IMR-90 (cell line): ENCODE measurements around the gene TRAFD1. TPM values are rescaled to one million over a fixed set of nuclear protein-coding genes. Genes with fewer than 3 reads are reported as not detected.

Source experiments
- ATAC-seq: fragments of 200-7000 bp; cut with Tn5 transposase; 2 replicates; pipeline ENCODE4 v1.9.1; 2020; ENCODE audit warnings: low read depth, mild to moderate bottlenecking, moderate library complexity
- BruUV-seq: library from RNA; stranded (reverse); fragments of 400-500 nt; replicated peaks from 2 replicates; lab custom pipeline; 2021; lab: Mats Ljungman, UMichigan
- CTCF ChIA-PET: fragments of 300-600 bp; formaldehyde crosslinking; extraction: SDS; loops from one replicate; lab custom pipeline; 2021; ENCODE audit warnings: antibody characterized with exemption; lab: Yijun Ruan, JAX
- POLR2A ChIA-PET: fragments of 300-600 bp; sonication (Branson Sonifier 250); formaldehyde crosslinking; loops from one replicate; lab custom pipeline; 2022; ENCODE audit warnings: antibody characterized with exemption; ENCODE audit not compliant: unreplicated experiment; lab: Charles Lee
- DNase-seq: peaks from one replicate; pipeline ENCODE4 v3.0.0; 2013
- H2AFZ ChIP-seq: replicated peaks from 2 replicates; pipeline ENCODE3; 2013; ENCODE audit warnings: low read length, mild to moderate bottlenecking; ENCODE audit not compliant: poor library complexity
- H2AK5ac ChIP-seq: 2 replicates; pipeline ENCODE4 v1.6.1; 2013; ENCODE audit warnings: low read depth, low read length, inconsistent platforms
- H2AK9ac ChIP-seq: replicated peaks from 2 replicates; pipeline ENCODE3; 2013; ENCODE audit warnings: mild to moderate bottlenecking, low read depth, low read length, moderate library complexity; ENCODE audit not compliant: poor library complexity
- H2BK120ac ChIP-seq: 2 replicates; pipeline ENCODE4 v1.6.1; 2013; ENCODE audit warnings: low read depth, low read length, inconsistent platforms
- H2BK15ac ChIP-seq: 3 replicates; pipeline ENCODE4 v1.6.1; 2013; ENCODE audit warnings: low read depth, low read length, inconsistent platforms
- H2BK20ac ChIP-seq: 2 replicates; pipeline ENCODE4 v1.6.1; 2013; ENCODE audit warnings: low read depth, mild to moderate bottlenecking, inconsistent platforms, low read length, moderate library complexity
- H2BK5ac ChIP-seq: 2 replicates; pipeline ENCODE4 v1.6.1; 2013; ENCODE audit warnings: mild to moderate bottlenecking, low read depth, low read length, inconsistent platforms; ENCODE audit not compliant: poor library complexity, severe bottlenecking
- H3K14ac ChIP-seq: replicated peaks from 2 replicates; pipeline ENCODE4 v1.6.1; 2013; ENCODE audit warnings: low read depth, low read length, inconsistent platforms
- H3K18ac ChIP-seq: 2 replicates; pipeline ENCODE4 v1.6.1; 2013; ENCODE audit warnings: low read depth, low read length, control low read depth
- H3K23ac ChIP-seq: 2 replicates; pipeline ENCODE4 v1.6.1; 2013; ENCODE audit warnings: low read depth, low read length, inconsistent platforms
- H3K27ac ChIP-seq: 2 replicates; pipeline ENCODE4 v1.5.1; 2013; ENCODE audit warnings: mild to moderate bottlenecking, control low read depth, low read length; ENCODE audit not compliant: insufficient read depth
- H3K27me3 ChIP-seq: 2 replicates; pipeline ENCODE4 v1.6.1; 2013; ENCODE audit warnings: low read length; ENCODE audit not compliant: control insufficient read depth, insufficient read depth
- H3K36me3 ChIP-seq: 2 replicates; pipeline ENCODE4 v1.6.1; 2013; ENCODE audit warnings: low read length, mixed read lengths; ENCODE audit not compliant: control insufficient read depth, insufficient read depth
- H3K4ac ChIP-seq: 2 replicates; pipeline ENCODE4 v1.6.1; 2013; ENCODE audit warnings: low read depth, low read length, inconsistent platforms
- H3K4me1 ChIP-seq: 2 replicates; pipeline ENCODE4 v1.6.1; 2013; ENCODE audit warnings: low read length, mixed read lengths; ENCODE audit not compliant: control insufficient read depth, insufficient read depth
- H3K4me2 ChIP-seq: 2 replicates; pipeline ENCODE4 v1.6.1; 2013; ENCODE audit warnings: low read depth, mild to moderate bottlenecking, control low read depth, low read length, moderate library complexity
- H3K4me3 ChIP-seq: 2 replicates; pipeline ENCODE4 v1.5.1; 2013; ENCODE audit warnings: low read depth, mild to moderate bottlenecking, control low read depth, low read length, moderate library complexity; ENCODE audit not compliant: insufficient read depth
- H3K56ac ChIP-seq: 2 replicates; pipeline ENCODE4 v1.6.1; 2013; ENCODE audit warnings: low read length, inconsistent platforms; ENCODE audit not compliant: insufficient read depth; ENCODE audit errors: extremely low read depth
- H3K79me1 ChIP-seq, 2 experiments: 2 replicates each; pipeline ENCODE4 v1.6.1; 2013; ENCODE audit warnings: low read length in 2 of 2, inconsistent platforms in 1 of 2, low read depth in 1 of 2
- H3K9ac ChIP-seq: 2 replicates; pipeline ENCODE4 v1.6.1; 2013; ENCODE audit warnings: low read depth, low read length, control low read depth
- H3K9me1 ChIP-seq: 2 replicates; pipeline ENCODE4 v1.6.1; 2013; ENCODE audit warnings: low read length, inconsistent platforms; ENCODE audit not compliant: insufficient read depth
- H3K9me3 ChIP-seq: 2 replicates; pipeline ENCODE4 v1.6.1; 2013; ENCODE audit warnings: low read length; ENCODE audit not compliant: control insufficient read depth, insufficient read depth
- H4K20me1 ChIP-seq: 2 replicates; pipeline ENCODE4 v1.6.1; 2013; ENCODE audit warnings: low read length, inconsistent platforms; ENCODE audit not compliant: insufficient read depth
- H4K5ac ChIP-seq: 2 replicates; pipeline ENCODE4 v1.6.1; 2013; ENCODE audit warnings: mild to moderate bottlenecking, low read depth, low read length, control low read depth
- H4K8ac ChIP-seq, 2 experiments: 2 replicates each; pipeline ENCODE4 v1.6.1; 2013; ENCODE audit warnings: low read depth in 2 of 2, low read length in 2 of 2, control low read depth in 1 of 2, inconsistent platforms in 1 of 2
- H4K91ac ChIP-seq: 2 replicates; pipeline ENCODE4 v1.6.1; 2013; ENCODE audit warnings: low read depth, low read length, inconsistent platforms; ENCODE audit not compliant: insufficient read depth
- CHD1 ChIP-seq: IDR thresholded peaks from 2 replicates; pipeline ENCODE4 v1.6.1; 2012; ENCODE audit warnings: low read depth, low read length, improper control_type of control experiment
- MAFK ChIP-seq: IDR thresholded peaks from 2 replicates; pipeline ENCODE4 v1.6.1; 2012; ENCODE audit warnings: low read depth, low read length, improper control_type of control experiment
- MAZ ChIP-seq: IDR thresholded peaks from 2 replicates; pipeline ENCODE4 v1.6.1; 2012; ENCODE audit warnings: low read depth, mild to moderate bottlenecking, low read length, improper control_type of control experiment, moderate library complexity, borderline replicate concordance
- MXI1 ChIP-seq: IDR thresholded peaks from 2 replicates; pipeline ENCODE4 v1.6.1; 2012; ENCODE audit warnings: low read depth, mild to moderate bottlenecking, low read length, moderate library complexity, borderline replicate concordance
- POLR2A ChIP-seq: IDR thresholded peaks from 2 replicates; pipeline ENCODE4 v1.6.1; 2012; ENCODE audit warnings: mild to moderate bottlenecking, low read depth, low read length
- RAD21 ChIP-seq: IDR thresholded peaks from 2 replicates; pipeline ENCODE4 v1.6.1; 2012; ENCODE audit warnings: low read length, improper control_type of control experiment
- RCOR1 ChIP-seq: IDR thresholded peaks from 2 replicates; pipeline ENCODE4 v1.6.1; 2012; ENCODE audit warnings: mild to moderate bottlenecking, low read length, improper control_type of control experiment; ENCODE audit not compliant: insufficient replicate concordance
- SMC3 ChIP-seq: fragments of 150-350 bp; IDR thresholded peaks from 2 replicates; pipeline ENCODE4 v1.6.1; 2016; ENCODE audit warnings: low read depth, mild to moderate bottlenecking, antibody characterized with exemption, low read length, moderate library complexity
- WGBS, 2 experiments: methylation state at CpG; one replicate each; pipeline versions ENCODE4 v1.1.5 to v1.1.7; 2013; ENCODE audit warnings: missing lambda C conversion rate in 2 of 2; ENCODE audit not compliant: insufficient read length in 1 of 2; ENCODE audit errors: extremely low coverage in 2 of 2; 5-methylcytosine and 5-hydroxymethylcytosine counted together
- dilution Hi-C: fragments of 300-500 bp; cut with HindIII; formaldehyde crosslinking; loops from one replicate; pipeline ENCODE4 v1.14.3; 2018; ENCODE audit warnings: low sequenced_read_pairs; ENCODE audit not compliant: unreplicated experiment
- in situ Hi-C: fragments of 300-500 bp; cut with MboI; formaldehyde crosslinking; loops from 3 replicates; pipeline ENCODE4 v1.14.3; 2019; ENCODE audit warnings: low sequenced_read_pairs, inconsistent platforms, mixed read lengths
- intact Hi-C: fragments of 100-400 bp; cut with micrococcal nuclease; formaldehyde crosslinking; loops from 2 replicates; pipeline ENCODE4 v1.10.0; 2022
- polyA plus RNA-seq, 3 experiments: library from polyadenylated mRNA; depleted of rRNA; stranded (reverse); fragments of >200 nt; gene quantifications; 2 replicates each; pipeline ENCODE4 v1.2.3, GENCODE V29; 2012; ENCODE audit warnings: low replicate concordance in 1 of 3
- total RNA-seq: library from RNA; depleted of rRNA; stranded (reverse); fragments of >200 nt; gene quantifications from 2 replicates; pipeline ENCODE4 v1.2.3, GENCODE V29; 2012

TRAFD1 gene
- total and polyA plus RNA-seq, 2 of the 4 experiments (the other 2 are of a cell fraction) = 41.3 to 70.4 TPM

GRCh38 chr12:112133418-112133817 is 8.1 kb downstream of the TRAFD1 start:
- Histone ChIP-seq H2AK5ac (no peak overlapping the region), H4K8ac (no peak overlapping the region), H2BK20ac (no peak overlapping the region), H4K20me1 (0 out of 2 replicates have a peak, but pooled peaks cover 4% of the 10 kb centered on the region), H3K23ac (no peak overlapping the region), H3K9me1 (peaks cover 6% of the 10 kb centered on the region; the same call in 1 of the 2 replicates), H3K56ac (no peak overlapping the region), H2BK5ac (no peak overlapping the region), H3K27me3 (no peaks in the 10 kb centered on the region), H2BK15ac (no peak overlapping the region), H2AFZ (no peak overlapping the region), H3K4me3 (no peak overlapping the region), H4K91ac (no peak overlapping the region), H4K5ac (no peak overlapping the region), H3K36me3 (peaks cover 43% of the 10 kb centered on the region), H3K4me1 (peaks cover 5% of the 10 kb centered on the region), H2AK9ac (no peak overlapping the region), H3K9me3 (no peaks in the 10 kb centered on the region), H3K79me1 (peaks cover 21 to 54% of the 10 kb centered on the region in 2 experiments), H3K9ac (no peak overlapping the region), H3K4me2 (no peak overlapping the region), H3K18ac (no peak overlapping the region), H2BK120ac (no peak overlapping the region), H3K14ac (no peak overlapping the region), H3K4ac (no peak overlapping the region), H3K27ac (no peak overlapping the region)
- CTCF ChIA-PET = no interaction called here
- POLR2A ChIA-PET = interaction anchor here (1.5 kb wide), 1 partner anchor 11 kb away, joined by 4 read pairs; no protein-coding TSS in a partner anchor
- BruUV-seq = no TSS peak
- DNase-seq (no peak), ATAC-seq (no peak)
- intact Hi-C loops (loop anchor here (10.0 kb wide), 1 partner anchor 89 kb away; no protein-coding TSS in a partner anchor), in situ Hi-C loops (no loop called here), dilution Hi-C loops (no loop called here)
- TF ChIP-seq SMC3 (no peak), RCOR1 (no peak), MAFK (no peak), CHD1 (no peak), POLR2A (no peak), MXI1 (no peak), MAZ (no peak), RAD21 (no peak)
- WGBS, 2 experiments = 100% methylated on average over 1 of the region's 5 CpGs; no CpG with 5 or more reads in 1 of the 2 experiments
